GM12878 (cell line): ENCODE results near the gene PRCD. TPM values are rescaled to one million over a fixed set of nuclear protein-coding genes. Genes with fewer than 3 reads are reported as not detected.

Experiments
- ATAC-seq: fragments of 200-7000 bp; cut with Tn5 transposase; 3 replicates; pipeline ENCODE4 v1.9.1; 2020; ENCODE audit warnings: mild to moderate bottlenecking, moderate library complexity
- BruUV-seq: library from RNA; stranded (reverse); fragments of 400-500 nt; replicated peaks from 2 replicates; lab custom pipeline; 2021; lab: Mats Ljungman, UMichigan
- CTCF ChIA-PET: fragments of 300-600 bp; sonication (Branson Sonifier 250); formaldehyde crosslinking; extraction: SDS; loops from one replicate; lab custom pipeline; 2021; ENCODE audit warnings: inconsistent platforms; lab: Yijun Ruan, JAX
- POLR2A ChIA-PET: fragments of 350-600 bp; formaldehyde crosslinking; extraction: SDS; loops from one replicate; lab custom pipeline; 2021; ENCODE audit warnings: inconsistent platforms; lab: Charles Lee
- RAD21 ChIA-PET: fragments of 300-600 bp; sonication (Branson Sonifier 250); formaldehyde crosslinking; loops from one replicate; lab custom pipeline; 2023; ENCODE audit warnings: antibody characterized with exemption; ENCODE audit not compliant: unreplicated experiment; lab: Charles Lee
- SMC1A ChIA-PET: fragments of 300-600 bp; sonication (Branson Sonifier 250); formaldehyde crosslinking; loops from one replicate; lab custom pipeline; 2023; ENCODE audit not compliant: unreplicated experiment, uncharacterized antibody; lab: Charles Lee
- DNase-seq: peaks from one replicate; pipeline ENCODE4 v3.0.0-alpha.2; 2011; ENCODE audit warnings: low read depth, low spot score
- FAIRE-seq: peaks from 3 replicates; lab custom pipeline; 2011; peaks lifted over from hg19 to GRCh38; lab: Jason Lieb, UNC
- H2AFZ ChIP-seq: 2 replicates; pipeline ENCODE4 v1.6.0; 2011; ENCODE audit warnings: low read depth, low read length, control low read depth; ENCODE audit not compliant: control insufficient read depth
- H3K27ac ChIP-seq: 2 replicates; pipeline ENCODE4 v1.5.1; 2011; ENCODE audit warnings: control low read depth; ENCODE audit not compliant: control insufficient read depth, insufficient read depth
- H3K27me3 ChIP-seq, 2 experiments: replicated peaks in 1 of 2; 2 replicates each; pipeline versions ENCODE4 v1.6.0 to v1.6.1; 2011; ENCODE audit warnings: low read length in 1 of 2; ENCODE audit not compliant: control insufficient read depth in 2 of 2, insufficient read depth in 2 of 2
- H3K36me3 ChIP-seq, 2 experiments: 2 replicates each; pipeline ENCODE4 v1.5.1; 2011; ENCODE audit warnings: low read length in 1 of 2; ENCODE audit not compliant: control insufficient read depth in 2 of 2, insufficient read depth in 2 of 2
- H3K4me1 ChIP-seq: 2 replicates; pipeline ENCODE4 v1.6.1; 2011; ENCODE audit warnings: mild to moderate bottlenecking, low read length, moderate library complexity, mixed read lengths; ENCODE audit not compliant: control insufficient read depth, insufficient read depth
- H3K4me2 ChIP-seq: 2 replicates; pipeline ENCODE4 v1.6.0; 2011; ENCODE audit warnings: control low read depth; ENCODE audit not compliant: control insufficient read depth, insufficient read depth
- H3K4me3 ChIP-seq: fragments of 200-600 bp; sonication (generic); 2 replicates; pipeline ENCODE4 v1.5.1; 2016
- H3K79me2 ChIP-seq: 2 replicates; pipeline ENCODE4 v1.6.0; 2011; ENCODE audit warnings: low read length; ENCODE audit not compliant: control insufficient read depth, insufficient read depth
- H3K9ac ChIP-seq: 2 replicates; pipeline ENCODE4 v1.8.0; 2011; ENCODE audit warnings: low read length, control low read depth, mixed read lengths; ENCODE audit not compliant: control insufficient read depth, insufficient read depth
- H3K9me3 ChIP-seq: replicated peaks from 3 replicates; pipeline ENCODE4 v1.5.1; 2011; ENCODE audit warnings: mild to moderate bottlenecking, low read length; ENCODE audit not compliant: control insufficient read depth, insufficient read depth
- H4K20me1 ChIP-seq: 2 replicates; pipeline ENCODE4 v1.6.0; 2011; ENCODE audit not compliant: control insufficient read depth, insufficient read depth
- FOXM1 ChIP-seq: IDR thresholded peaks from 2 replicates; pipeline ENCODE4 v1.6.1; 2012; ENCODE audit warnings: low read depth, mild to moderate bottlenecking, inconsistent platforms, low read length, moderate library complexity
- IRF4 ChIP-seq: IDR thresholded peaks from 2 replicates; pipeline ENCODE4 v1.6.1; 2011; ENCODE audit warnings: low read depth, low read length
- MAX ChIP-seq: IDR thresholded peaks from 2 replicates; pipeline ENCODE4 v1.6.1; 2012; ENCODE audit warnings: low read depth, low read length, improper control_type of control experiment
- PML ChIP-seq: IDR thresholded peaks from 2 replicates; pipeline ENCODE4 v1.6.1; 2012; ENCODE audit warnings: low read length, inconsistent platforms
- POLR2AphosphoS5 ChIP-seq: IDR thresholded peaks from 2 replicates; pipeline ENCODE4 v1.6.1; 2011; ENCODE audit warnings: mild to moderate bottlenecking, low read length, inconsistent platforms
- WGBS: methylation state at CpG from one replicate; pipeline ENCODE4 v1.1.6; 2016; ENCODE audit warnings: low lambda C conversion rate; ENCODE audit not compliant: insufficient replicate concordance, insufficient coverage; ENCODE audit errors: missing lambda C conversion rate; 5-methylcytosine and 5-hydroxymethylcytosine counted together
- in situ Hi-C: fragments of 300-500 bp; cut with MboI; formaldehyde crosslinking; loops from 9 replicates; pipeline ENCODE4 v1.14.3; 2018; ENCODE audit warnings: mixed read lengths
- intact Hi-C: fragments of 100-400 bp; cut with micrococcal nuclease; formaldehyde crosslinking; loops from one replicate; pipeline ENCODE4 v1.14.2; 2022; ENCODE audit not compliant: unreplicated experiment
- polyA plus RNA-seq, 11 experiments: library from polyadenylated mRNA; depleted of rRNA in 4 of 11; unstranded in 6 of 11; stranded (reverse) in 5 of 11; fragments of >200 nt; fragmentation: Nextera tagmentation in 4 of 11; fragmentation: Illumina TruSeq in 1 of 11; extraction: Ambion mirVana in 4 of 11; extraction: Trizol in 1 of 11; gene quantifications; 1 replicate in 1 of 11; 2 replicates in 10 of 11; pipeline versions ENCODE4 v1.2.1 to v1.2.3, GENCODE V29; 2011 to 2016; ENCODE audit warnings: inconsistent platforms in 2 of 11, missing spikeins in 2 of 11, low read depth in 1 of 11
- total RNA-seq, 4 experiments: library from RNA; depleted of rRNA in 3 of 4; stranded (reverse); fragments of >200 nt in 3 of 4; fragmentation: Illumina TruSeq in 1 of 4; extraction: Trizol in 1 of 4; gene quantifications; 2 replicates each; pipeline versions ENCODE4 v1.2.1 to v1.2.3, GENCODE V29; 2013 to 2021

The PRCD gene
- total and polyA plus RNA-seq, 10 of the 15 experiments (the other 5 are each of a cell fraction or from before 2014, with no cell fraction given) = 0.18 to 0.95 (median 0.34) TPM; not detected in 4

DNA sequence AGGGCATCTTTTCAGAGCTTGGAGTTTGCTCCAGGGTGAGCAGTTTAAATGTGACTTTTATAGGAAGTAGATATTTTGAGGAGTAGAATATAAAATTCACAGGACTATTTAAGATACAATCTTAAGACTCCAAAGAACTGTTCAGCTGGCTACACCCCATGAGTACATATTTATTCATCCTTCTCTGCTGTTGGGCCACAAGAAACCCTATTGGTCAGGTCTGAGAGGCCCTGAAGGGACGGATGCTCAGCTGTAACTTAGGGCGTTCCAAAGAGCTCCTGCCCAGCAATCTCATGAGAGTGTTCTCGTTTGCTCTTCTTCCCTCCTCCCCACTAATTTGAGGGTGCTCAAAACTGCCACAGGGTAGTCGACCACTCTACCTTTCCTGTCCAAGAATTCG is 38.5 kb downstream of the PRCD start:
- DNase-seq (no peak), ATAC-seq (no peak), FAIRE-seq (no peak)
- SMC1A ChIA-PET = interaction anchor here (1.0 to 1.3 kb wide), 2 partner anchors 19 to 21 kb away, joined by 3 to 5 read pairs; no protein-coding TSS in a partner anchor
- in situ Hi-C loops = no loop called here
- Histone ChIP-seq H2AFZ (no peak overlapping the region), H3K79me2 (no peaks in the 10 kb centered on the region), H3K4me3 (no peak overlapping the region), H3K9ac (no peak overlapping the region), H3K27me3 (no peaks in the 10 kb centered on the region), H3K9me3 (no peaks in the 10 kb centered on the region), H3K4me2 (no peak overlapping the region), H3K27ac (no peak overlapping the region), H3K4me1 (peaks cover 24% of the 10 kb centered on the region), H3K36me3 (no peaks in the 10 kb centered on the region), H4K20me1 (no peaks in the 10 kb centered on the region)
- TF ChIP-seq PML (no peak), POLR2AphosphoS5 (no peak), FOXM1 (no peak)
- intact Hi-C loops = no loop called here
- WGBS = 69% methylated on average over 5 of the region's 5 CpGs
- CTCF ChIA-PET = interaction anchor here (0.6 to 2.1 kb wide), 4 partner anchors 11 to 45 kb away, joined by 3 to 12 read pairs (median 5); no protein-coding TSS in a partner anchor
- POLR2A ChIA-PET = no interaction called here
- BruUV-seq = no TSS peak
- RAD21 ChIA-PET = interaction anchor here (0.9 kb wide), 2 partner anchors 20 to 35 kb away, joined by 3 read pairs; no protein-coding TSS in a partner anchor

DNA sequence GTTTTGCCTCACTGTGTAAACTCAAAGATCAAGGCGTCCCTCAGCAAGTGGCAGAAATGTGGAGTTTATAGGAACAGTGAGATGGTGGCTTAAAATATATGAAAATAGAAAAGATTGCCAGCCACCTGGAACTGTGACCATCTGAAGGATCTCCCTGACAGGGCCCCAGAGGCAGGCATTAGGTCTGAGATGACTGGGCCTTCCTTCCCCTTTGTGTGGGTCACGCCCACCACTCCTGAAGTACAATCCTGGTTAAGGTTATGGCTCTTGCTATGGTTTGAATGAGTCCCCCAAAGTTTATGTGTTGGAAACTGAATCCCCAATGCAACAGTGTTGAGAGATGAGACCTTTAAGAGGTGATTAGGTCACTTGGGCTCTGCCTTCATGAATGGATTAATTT is 39.4 kb downstream of the PRCD start:
- BruUV-seq = no TSS peak
- SMC1A ChIA-PET = interaction anchor here (0.6 kb wide), 1 partner anchor 19 kb away, joined by 3 read pairs; no protein-coding TSS in a partner anchor

More for the DNA sequence above, 39.4 kb downstream of the PRCD start:
- peak; percentile 34; the same call in 1 of the 2 replicates for TF ChIP-seq IRF4
- TF ChIP-seq MAX = no peak
- TF ChIP-seq, all 136 proteins: peak for 1
- Histone ChIP-seq H3K79me2 (no peaks in the 10 kb centered on the region), H3K27me3 (no peaks in the 10 kb centered on the region), H3K4me1 (peaks cover 24% of the 10 kb centered on the region), H2AFZ (peak overlapping the region; percentile 5; the same call in 1 of the 2 replicates), H3K9me3 (no peaks in the 10 kb centered on the region), H3K36me3 (no peaks in the 10 kb centered on the region), H3K4me3 (no peak overlapping the region), H3K27ac (no peak overlapping the region), H3K9ac (no peak overlapping the region), H4K20me1 (no peaks in the 10 kb centered on the region), H3K4me2 (peak overlapping the region; percentile 34)
- peak; percentile 75 for ATAC-seq
- intact Hi-C loops = no loop called here
- FAIRE-seq = no peak
- in situ Hi-C loops = no loop called here
- DNase-seq = no peak
- ChIA-PET POLR2A (interaction anchor here (1.0 kb wide), 1 partner anchor 16 kb away, joined by 3 read pairs; no protein-coding TSS in a partner anchor), RAD21 (interaction anchor here (0.9 kb wide), 1 partner anchor 19 kb away, joined by 3 read pairs; no protein-coding TSS in a partner anchor), CTCF (interaction anchor here (0.6 to 3.0 kb wide), 4 partner anchors 12 to 45 kb away, joined by 3 to 13 read pairs (median 4); no protein-coding TSS in a partner anchor)
- WGBS = 3% methylated on average over 2 of the region's 2 CpGs
